Small intestine (tissue), 7 donors: ENCODE data around the gene ZNF32. TPM values are rescaled to one million over a fixed set of nuclear protein-coding genes. Genes with fewer than 3 reads are reported as not detected.
"Not testable (repeated sequence)": the region's sequence is repeated elsewhere in the genome, so short reads cannot be mapped to it uniquely, and the experiment has no call there.

Experiments used
- DNase-seq, 2 donors: peaks; one replicate each; pipeline versions ENCODE4 v3.0.0 to v3.0.0-alpha.2; 2013
- FAIRE-seq: peaks from 2 replicates; lab custom pipeline; 2012; peaks lifted over from hg19 to GRCh38; lab: Jason Lieb, UNC
- H3K27ac ChIP-seq, 3 donors: one replicate each; pipeline ENCODE4 v1.5.1; 2013; ENCODE audit warnings: low read length in 2 of 3, mild to moderate bottlenecking in 2 of 3, control low read depth in 1 of 3, inconsistent platforms in 1 of 3, low read depth in 1 of 3, moderate library complexity in 1 of 3
- H3K27me3 ChIP-seq, 3 donors: one replicate each; pipeline ENCODE4 v1.6.1; 2013; ENCODE audit warnings: low read length in 3 of 3, inconsistent platforms in 1 of 3; ENCODE audit not compliant: control insufficient read depth in 3 of 3, insufficient read depth in 3 of 3
- H3K36me3 ChIP-seq, 3 donors: one replicate each; pipeline ENCODE4 v1.6.1; 2013; ENCODE audit warnings: low read length in 3 of 3, inconsistent platforms in 1 of 3, low read depth in 1 of 3, mild to moderate bottlenecking in 1 of 3, moderate library complexity in 1 of 3; ENCODE audit not compliant: control insufficient read depth in 3 of 3, insufficient read depth in 2 of 3
- H3K4me1 ChIP-seq, 3 donors: one replicate each; pipeline ENCODE4 v1.6.1; 2013; ENCODE audit warnings: low read length in 2 of 3, inconsistent platforms in 1 of 3, low read depth in 1 of 3, mild to moderate bottlenecking in 1 of 3, moderate library complexity in 1 of 3; ENCODE audit not compliant: control insufficient read depth in 3 of 3, insufficient read depth in 2 of 3
- H3K4me3 ChIP-seq, 3 donors: one replicate each; pipeline ENCODE4 v1.5.1; 2013; ENCODE audit warnings: low read length in 3 of 3, control low read depth in 1 of 3, inconsistent platforms in 1 of 3, low read depth in 1 of 3, mild to moderate bottlenecking in 1 of 3, moderate library complexity in 1 of 3
- H3K9me3 ChIP-seq, 2 donors: one replicate each; pipeline ENCODE4 v1.6.1; 2013; ENCODE audit warnings: low read depth in 1 of 2, low read length in 1 of 2; ENCODE audit not compliant: control insufficient read depth in 2 of 2, insufficient read depth in 1 of 2
- WGBS, 3 donors: extraction: QIAGEN DNeasy Blood & Tissue Kit; methylation state at CpG; one replicate each; pipeline ENCODE4 v1.1.7; 2013; 5-methylcytosine and 5-hydroxymethylcytosine counted together
- polyA plus RNA-seq, 4 donors: library from polyadenylated mRNA; stranded (reverse) in 3 of 4; unstranded in 1 of 4; fragments of 200-250 nt in 3 of 4; fragments of 120-200 nt in 1 of 4; gene quantifications; one replicate each; pipeline versions ENCODE4 v1.2.1 to v1.2.3, GENCODE V29; 2013
- donor health status: healthy with polysubstance abuse.
- donor health status: control.
- donor health status: control.
- donor health status: Bipolar disorder and iron deficiency.
- donor health status: healthy.

Gene ZNF32
- polyA plus RNA-seq, 4 donors, result 23.5 to 31.1 (median 29.0) TPM

GRCh38 chr10:43616697-43617370, 31.8 kb downstream of the ZNF32 start:
- H3K4me1 ChIP-seq, result no peaks in the 10 kb centered on the region
- DNase-seq (no peak), FAIRE-seq (no peak)
- H3K27me3 ChIP-seq, result no peaks in the 10 kb centered on the region
- 89 to 96% (median 91%) methylated on average over 6 of the region's 6 CpGs for WGBS, 3 donors
- H3K36me3 ChIP-seq, result peaks cover 5 to 17% (median 11%) of the 10 kb centered on the region in 3 donors
- no peak overlapping the region for H3K27ac ChIP-seq
- no peak overlapping the region for H3K4me3 ChIP-seq
- H3K9me3 ChIP-seq, result peaks cover 0 to 44% of the 10 kb centered on the region in 2 donors

DNA sequence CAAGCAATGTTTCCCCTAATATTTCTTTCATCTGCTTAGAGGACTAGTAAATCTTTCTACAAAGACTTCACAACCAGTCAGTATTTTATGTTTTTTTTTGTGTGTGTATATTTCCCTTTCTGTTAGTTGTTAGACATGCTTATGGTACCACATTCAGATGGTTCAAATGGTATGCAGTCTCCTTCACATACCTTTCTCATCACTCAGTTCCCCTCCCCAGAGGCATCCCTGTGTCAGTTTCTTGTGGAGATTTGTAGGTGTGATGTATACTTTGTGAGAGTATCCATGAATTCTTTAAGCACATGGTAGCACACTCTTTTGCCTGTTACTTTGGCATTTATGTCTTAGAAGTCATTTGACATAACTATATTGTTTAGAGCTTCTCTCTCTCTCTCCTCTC, 38.0 kb downstream of the ZNF32 start:
- no peak for DNase-seq
- peaks cover 0 to 10% (median 4%) of the 10 kb centered on the region in 3 donors for H3K4me1 ChIP-seq
- H3K27me3 ChIP-seq, result no peaks in the 10 kb centered on the region
- no peak for FAIRE-seq
- H3K27ac ChIP-seq, result no peak overlapping the region
- peaks cover 0 to 33% (median 2%) of the 10 kb centered on the region in 3 donors for H3K36me3 ChIP-seq
- peaks cover 0 to 16% of the 10 kb centered on the region in 2 donors for H3K9me3 ChIP-seq
- no peak overlapping the region for H3K4me3 ChIP-seq

GRCh38 chr10:43607199-43607573, 41.5 kb downstream of the ZNF32 start:
- FAIRE-seq (no peak), DNase-seq (no peak)
- peak overlapping the region in 2 of 3 donors; percentile 3 to 58 for H3K27ac ChIP-seq
- H3K9me3 ChIP-seq, result peaks cover 0 to 3% of the 10 kb centered on the region in 2 donors
- H3K27me3 ChIP-seq, result no peaks in the 10 kb centered on the region
- WGBS, 3 donors, result 40 to 66% (median 57%) methylated on average over 10 of the region's 10 CpGs
- H3K4me1 ChIP-seq, result peaks cover 0 to 10% (median 4%) of the 10 kb centered on the region in 3 donors
- peak overlapping the region in 2 of 3 donors; percentile 59 to 77 for H3K4me3 ChIP-seq
- peaks cover 0 to 18% (median 0%) of the 10 kb centered on the region in 3 donors for H3K36me3 ChIP-seq

DNA sequence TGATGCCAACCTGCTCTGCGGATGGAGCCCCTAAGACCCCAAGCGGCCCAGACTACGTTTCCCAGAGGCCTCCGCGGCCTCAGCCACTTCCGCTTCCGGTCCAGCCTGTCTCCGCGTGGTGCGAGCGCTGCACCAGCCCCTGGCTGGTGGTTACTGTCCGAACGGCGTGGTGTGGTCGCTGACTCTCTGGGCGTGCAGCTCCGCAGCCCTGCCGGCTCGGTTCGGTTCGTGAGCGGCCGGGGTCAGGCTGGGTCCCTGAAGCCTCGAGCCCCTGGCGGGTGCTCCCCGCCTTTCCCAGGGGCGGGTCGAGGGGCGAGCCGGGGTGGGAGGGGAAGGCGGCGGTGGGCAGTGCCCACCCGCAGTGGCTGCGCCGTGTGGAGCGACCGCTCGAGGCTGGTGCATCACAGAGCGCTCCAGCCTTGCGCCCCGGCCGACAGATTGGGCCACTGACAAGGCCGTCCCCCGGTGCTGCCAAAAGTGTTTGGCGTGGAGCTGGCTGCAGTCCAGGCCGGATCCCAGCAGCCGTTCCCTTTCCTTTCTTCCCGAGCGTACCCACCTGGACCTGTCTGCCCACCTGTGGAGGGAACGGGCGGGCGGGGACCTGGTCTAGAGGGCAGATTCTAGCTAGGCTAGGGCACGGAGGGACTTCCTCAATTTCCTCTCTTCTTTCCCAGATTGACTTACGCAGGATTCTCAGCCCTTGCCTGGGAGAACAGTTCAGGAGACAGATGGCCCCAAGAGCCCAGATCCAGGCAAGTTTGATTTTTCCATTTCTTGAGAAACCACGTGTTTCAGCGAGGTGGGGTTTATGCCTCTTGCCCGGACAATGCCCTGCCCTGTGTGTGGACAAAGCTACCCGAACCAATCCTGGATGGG, 42.1 kb downstream of the ZNF32 start, which contains the start of gene ZNF485:
TSS of gene ZNF485 (plus strand) at position 116 of the 876 bp plus-strand sequence. CDS start at position 729, 613 bp downstream.
- Histone ChIP-seq H3K9me3 (peaks cover 0 to 3% of the 10 kb centered on the region in 2 donors), H3K36me3 (peaks cover 0 to 18% (median 0%) of the 10 kb centered on the region in 3 donors), H3K4me3 (peak within 1 kb of the TSS; percentile 59 to 77 (median 72)), H3K4me1 (peaks cover 0 to 10% (median 4%) of the 10 kb centered on the region in 3 donors), H3K27me3 (no peaks in the 10 kb centered on the region), H3K27ac (peak within 1 kb of the TSS in 2 of 3 donors; percentile 47 to 58)
- DNase-seq (peak; percentile 47 to 84), FAIRE-seq (no peak)
- WGBS, 3 donors, result 2 to 3% (median 2%) methylated on average over 54 to 58 of the region's 58 CpGs

- H3K9me3 ChIP-seq, result peaks cover 0 to 3% of the 10 kb centered on the region in 2 donors
- H3K36me3 ChIP-seq, result peaks cover 0 to 15% (median 0%) of the 10 kb centered on the region in 3 donors
- DNase-seq, result no peak
- H3K4me3 ChIP-seq, result peak overlapping the region in 2 of 3 donors; percentile 59 to 77
- no peak for FAIRE-seq
- H3K4me1 ChIP-seq, result peaks cover 0 to 10% (median 4%) of the 10 kb centered on the region in 3 donors
- H3K27me3 ChIP-seq, result no peaks in the 10 kb centered on the region
- H3K27ac ChIP-seq, result no peak overlapping the region
- WGBS, 3 donors, result 51 to 61% (median 59%) methylated on average over 12 of the region's 12 CpGs
Measured at GRCh38 chr10:43605850-43606322, 42.8 kb downstream of the ZNF32 start.

DNA sequence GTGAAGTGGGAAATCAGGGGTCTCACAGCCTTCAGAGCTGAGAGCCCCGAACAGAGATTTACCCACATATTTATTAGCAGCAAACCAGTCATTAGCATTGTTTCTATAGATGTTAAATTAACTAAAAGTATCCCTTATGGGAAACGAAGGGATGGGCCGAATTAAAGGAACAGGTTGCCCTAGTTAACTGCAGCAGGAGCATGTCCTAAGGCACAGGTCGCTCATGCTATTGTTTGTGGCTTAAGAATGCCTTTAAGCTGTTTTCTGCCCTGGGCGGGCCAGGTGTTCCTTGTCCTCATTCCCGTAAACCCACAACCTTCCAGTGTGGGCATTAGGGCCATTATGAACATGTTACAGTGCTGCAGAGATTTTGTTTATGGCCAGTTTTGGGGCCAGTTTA, 47.1 kb downstream of the ZNF32 start:
- not testable (repeated sequence) for H3K9me3 ChIP-seq, H3K27ac ChIP-seq, FAIRE-seq, DNase-seq, H3K27me3 ChIP-seq, H3K4me3 ChIP-seq, H3K36me3 ChIP-seq, H3K4me1 ChIP-seq
- 86 to 89% (median 88%) methylated on average over 6 of the region's 6 CpGs for WGBS, 3 donors

DNA sequence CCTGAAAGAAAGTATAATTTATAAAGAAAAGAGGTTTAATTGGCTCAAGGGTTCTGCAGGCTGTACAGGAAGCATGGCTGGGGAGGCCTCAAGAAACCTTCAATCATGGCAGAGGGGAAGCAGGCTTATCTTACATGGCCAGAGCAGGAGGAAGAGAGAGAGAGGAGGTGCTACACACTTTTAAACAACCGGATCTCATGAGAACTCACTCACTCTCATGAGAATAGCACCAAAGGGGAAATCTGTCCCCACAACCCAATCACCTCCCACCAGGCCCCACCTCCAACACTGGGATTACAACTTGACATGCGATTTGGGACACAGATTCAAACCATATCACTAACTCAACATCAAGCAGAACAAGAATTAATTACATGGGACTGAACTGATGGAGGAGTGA, 49.3 kb downstream of the ZNF32 start:
- H3K27me3 ChIP-seq, result no peaks in the 10 kb centered on the region
- DNase-seq, result no peak
- H3K27ac ChIP-seq, result no peak overlapping the region
- no peaks in the 10 kb centered on the region for H3K36me3 ChIP-seq
- H3K4me3 ChIP-seq, result no peak overlapping the region
- peaks cover 2 to 14% (median 7%) of the 10 kb centered on the region in 3 donors for H3K4me1 ChIP-seq
- no peak for FAIRE-seq
- 78 to 86% (median 78%) methylated on average over 2 of the region's 2 CpGs for WGBS, 3 donors
- H3K9me3 ChIP-seq, result peaks cover 0 to 3% of the 10 kb centered on the region in 2 donors

- H3K9me3 ChIP-seq, result peaks cover 0 to 3% of the 10 kb centered on the region in 2 donors
- H3K4me1 ChIP-seq, result peaks cover 2 to 17% (median 7%) of the 10 kb centered on the region in 3 donors
- WGBS, 3 donors, result 61 to 77% (median 64%) methylated on average over 2 of the region's 2 CpGs
- H3K36me3 ChIP-seq, result no peaks in the 10 kb centered on the region
- no peak for FAIRE-seq
- no peak overlapping the region for H3K4me3 ChIP-seq
- no peaks in the 10 kb centered on the region for H3K27me3 ChIP-seq
- no peak for DNase-seq
- no peak overlapping the region for H3K27ac ChIP-seq
Measured at GRCh38 chr10:43598446-43598845, 50.2 kb downstream of the ZNF32 start.
